Activated naive CD4-positive, alpha-beta T cell treated with anti-CD3 and anti-CD28 coated beads for 36 hours (primary cell): Measurements from ENCODE around the gene TOB2. TPM values are rescaled to one million over a fixed set of nuclear protein-coding genes. Genes with fewer than 3 reads are reported as not detected.

ENCODE experiments used
- CTCF ChIA-PET: fragments of 350-600 bp; sonication (Branson Sonifier 250); formaldehyde crosslinking; loops from one replicate; lab custom pipeline; 2021; ENCODE audit warnings: antibody characterized with exemption; lab: Charles Lee
- DNase-seq: peaks from one replicate; pipeline ENCODE4 v3.0.0-alpha.2; 2020
- H3K27ac Mint-ChIP-seq: one replicate; pipeline ENCODE4 v1.8.0; 2021; ENCODE audit warnings: mild to moderate bottlenecking, mixed read lengths
- H3K27me3 Mint-ChIP-seq: one replicate; pipeline ENCODE4 v1.8.0; 2021; ENCODE audit warnings: low read depth, mixed read lengths
- H3K36me3 Mint-ChIP-seq: one replicate; pipeline ENCODE4 v1.8.0; 2021; ENCODE audit warnings: low read depth, mixed read lengths
- H3K4me1 Mint-ChIP-seq: one replicate; pipeline ENCODE4 v1.8.0; 2021; ENCODE audit warnings: low read depth, mixed read lengths
- H3K4me3 Mint-ChIP-seq: one replicate; pipeline ENCODE4 v1.8.0; 2021; ENCODE audit warnings: mild to moderate bottlenecking, moderate library complexity, mixed read lengths
- H3K9me3 Mint-ChIP-seq: one replicate; pipeline ENCODE4 v1.8.0; 2021; ENCODE audit warnings: mixed read lengths
- intact Hi-C: fragments of 100-400 bp; cut with micrococcal nuclease; formaldehyde crosslinking; loops from one replicate; pipeline ENCODE4 v1.15.1; 2023
- total RNA-seq, 2 experiments: library from RNA; stranded (reverse); gene quantifications; one replicate each; pipeline ENCODE4 v1.2.3, GENCODE V29; 2021

TOB2 gene, protein sequence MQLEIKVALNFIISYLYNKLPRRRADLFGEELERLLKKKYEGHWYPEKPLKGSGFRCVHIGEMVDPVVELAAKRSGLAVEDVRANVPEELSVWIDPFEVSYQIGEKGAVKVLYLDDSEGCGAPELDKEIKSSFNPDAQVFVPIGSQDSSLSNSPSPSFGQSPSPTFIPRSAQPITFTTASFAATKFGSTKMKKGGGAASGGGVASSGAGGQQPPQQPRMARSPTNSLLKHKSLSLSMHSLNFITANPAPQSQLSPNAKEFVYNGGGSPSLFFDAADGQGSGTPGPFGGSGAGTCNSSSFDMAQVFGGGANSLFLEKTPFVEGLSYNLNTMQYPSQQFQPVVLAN
- total RNA-seq: 10 to 100 TPM; 16.4 to 16.8 TPM

DNA sequence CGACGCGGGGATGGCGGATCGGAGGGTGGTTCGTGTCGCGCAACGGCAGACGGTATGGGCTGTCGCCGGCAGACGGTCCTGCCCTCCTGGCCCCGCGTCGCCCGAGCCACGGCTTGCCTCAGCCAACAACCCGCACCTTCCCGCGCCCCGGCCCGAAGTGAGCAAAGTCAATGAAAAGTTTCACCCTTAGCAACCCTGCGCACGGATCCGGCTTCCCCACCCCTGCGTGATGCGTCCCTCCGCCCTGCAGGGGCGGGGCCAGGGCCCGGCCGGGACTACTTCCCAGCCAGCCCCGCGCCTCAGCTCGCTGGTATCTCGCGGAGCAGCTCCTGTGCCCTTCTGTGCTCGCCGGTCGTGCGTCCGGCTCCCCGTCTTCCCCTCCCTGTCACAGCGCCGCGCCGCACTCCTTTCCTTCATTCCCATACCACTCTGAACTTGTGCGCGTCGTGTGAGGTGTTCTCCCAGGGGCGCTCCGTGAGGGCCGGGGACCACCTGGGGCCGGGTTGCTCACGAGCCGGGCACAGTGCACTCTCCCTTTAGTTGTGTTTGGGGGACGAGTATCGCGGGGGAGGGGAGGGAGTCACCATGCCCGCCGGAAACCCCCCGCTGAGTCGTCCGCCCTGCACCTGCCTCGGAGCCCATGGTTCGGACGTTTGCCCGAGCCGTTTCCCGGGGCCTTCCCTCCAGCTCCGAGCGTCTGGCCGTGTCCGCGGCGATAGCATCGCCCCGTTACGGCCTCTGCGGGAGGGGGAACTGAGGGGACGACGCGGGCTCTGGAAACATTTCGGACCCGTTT is at the start of gene TOB2:
Gene TOB2, minus strand, starts transcription at position 163 of the 796 bp plus-strand sequence. CDS start 9,456 bp downstream, outside the sequence.
- H3K27ac Mint-ChIP-seq: peak within 1 kb of the TSS; percentile 97
- intact Hi-C loops: loop anchor here (1.0 to 10.0 kb wide), 8 partner anchors 95 to 645 kb away; partner anchors contain the start of genes CENPM, NDUFA6, POLR3H and RANGAP1
- H3K9me3 Mint-ChIP-seq: no peaks in the 10 kb centered on the region
- H3K4me3 Mint-ChIP-seq: peak within 1 kb of the TSS; percentile 87
- peaks cover 18% of the 10 kb centered on the region for H3K4me1 Mint-ChIP-seq
- peak; percentile 94 for DNase-seq
- H3K27me3 Mint-ChIP-seq: no peaks in the 10 kb centered on the region
- H3K36me3 Mint-ChIP-seq: no peaks in the 10 kb centered on the region
- CTCF ChIA-PET: interaction anchor here (0.6 to 1.9 kb wide), 4 partner anchors 16 to 43 kb away, joined by 3 to 5 read pairs (median 3); partner anchors contain the start of genes ACO2 and PHF5A

GRCh38 chr22:41491374-41492100 is 44.9 kb upstream of the TOB2 start:
- DNase-seq: no peak
- Mint-ChIP-seq H3K9me3 (no peaks in the 10 kb centered on the region), H3K4me1 (peaks cover 17% of the 10 kb centered on the region), H3K4me3 (no peak overlapping the region), H3K27ac (no peak overlapping the region), H3K27me3 (no peaks in the 10 kb centered on the region), H3K36me3 (no peaks in the 10 kb centered on the region)
- CTCF ChIA-PET: interaction anchor here (0.8 to 1.6 kb wide), 3 partner anchors 9 to 88 kb away, joined by 4 to 6 read pairs (median 5); no protein-coding TSS in a partner anchor
- intact Hi-C loops: no loop called here

DNA sequence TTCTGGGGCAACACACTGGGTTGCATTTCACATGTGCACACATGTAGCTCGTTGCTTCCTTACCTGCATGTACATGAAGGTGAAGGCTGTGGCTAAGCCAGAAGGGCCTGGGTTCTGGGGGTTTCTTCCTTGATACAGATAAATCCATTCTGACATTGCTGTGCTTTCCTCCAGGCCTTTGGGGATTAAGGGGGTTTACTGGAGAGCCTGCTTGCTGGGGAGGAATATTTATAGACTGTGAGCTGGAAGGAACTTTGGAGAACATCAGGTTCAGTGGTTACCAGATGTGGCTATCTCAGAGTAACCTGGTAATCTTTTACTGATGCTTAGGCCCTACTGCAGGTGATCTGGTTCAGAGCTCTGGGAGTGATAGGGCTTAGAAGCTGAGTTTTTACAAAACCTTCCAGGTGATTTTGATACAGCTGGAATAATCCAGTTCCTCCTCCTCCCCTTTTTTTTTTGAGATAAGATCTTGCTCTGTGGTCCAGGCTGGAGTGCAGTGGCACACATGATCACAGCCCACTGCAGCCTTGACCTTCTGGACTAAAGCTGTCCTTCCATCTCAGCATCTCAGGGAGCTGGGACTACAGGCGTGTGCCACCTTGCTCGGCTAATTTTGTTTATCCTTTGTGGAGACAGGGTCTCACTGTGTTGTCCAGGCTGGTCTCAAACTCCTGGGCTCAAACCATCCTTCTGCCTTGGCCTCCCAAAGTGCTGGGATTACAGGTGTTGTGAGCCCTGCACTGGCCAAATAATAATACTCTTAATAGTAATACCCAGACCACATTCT is 42.2 kb upstream of the TOB2 start:
- Mint-ChIP-seq H3K4me1 (peaks cover 25% of the 10 kb centered on the region), H3K27ac (no peak overlapping the region), H3K4me3 (no peak overlapping the region), H3K36me3 (peaks cover 3% of the 10 kb centered on the region), H3K27me3 (no peaks in the 10 kb centered on the region), H3K9me3 (no peaks in the 10 kb centered on the region)
- CTCF ChIA-PET: interaction anchor here (0.7 to 2.0 kb wide), 2 partner anchors 29 to 38 kb away, joined by 3 to 5 read pairs; no protein-coding TSS in a partner anchor
- DNase-seq: no peak
- intact Hi-C loops: no loop called here

- Mint-ChIP-seq H3K27me3 (no peaks in the 10 kb centered on the region), H3K27ac (no peak overlapping the region), H3K4me3 (no peak overlapping the region), H3K36me3 (peaks cover 3% of the 10 kb centered on the region), H3K9me3 (no peaks in the 10 kb centered on the region), H3K4me1 (peaks cover 25% of the 10 kb centered on the region)
- CTCF ChIA-PET: interaction anchor here (2.0 kb wide), 1 partner anchor 29 kb away, joined by 5 read pairs; no protein-coding TSS in a partner anchor
- intact Hi-C loops: no loop called here
- no peak for DNase-seq
These were observed 41.5 kb upstream of the TOB2 start for GRCh38 chr22:41488076-41488475.

GRCh38 chr22:41487037-41487935 is 40.7 kb upstream of the TOB2 start:
- CTCF ChIA-PET: interaction anchor here (1.5 kb wide), 1 partner anchor 45 kb away, joined by 3 read pairs; no protein-coding TSS in a partner anchor
- Mint-ChIP-seq H3K36me3 (peaks cover 3% of the 10 kb centered on the region), H3K27ac (no peak overlapping the region)

GRCh38 chr22:41485033-41485432 is 38.4 kb upstream of the TOB2 start:
- no peaks in the 10 kb centered on the region for H3K9me3 Mint-ChIP-seq
- H3K4me1 Mint-ChIP-seq: peaks cover 35% of the 10 kb centered on the region

More at GRCh38 chr22:41487037-41487935, 40.7 kb upstream of the TOB2 start:
- DNase-seq: no peak
- H3K4me3 Mint-ChIP-seq: no peak overlapping the region
- H3K4me1 Mint-ChIP-seq: peaks cover 31% of the 10 kb centered on the region
- no peaks in the 10 kb centered on the region for H3K9me3 Mint-ChIP-seq
- H3K27me3 Mint-ChIP-seq: no peaks in the 10 kb centered on the region
- intact Hi-C loops: no loop called here

GRCh38 chr22:41482319-41482935 is 35.8 kb upstream of the TOB2 start:
- CTCF ChIA-PET: interaction anchor here (1.0 to 1.3 kb wide), 2 partner anchors 35 to 79 kb away, joined by 3 read pairs; no protein-coding TSS in a partner anchor
- peaks cover 4% of the 10 kb centered on the region for H3K36me3 Mint-ChIP-seq
- H3K4me1 Mint-ChIP-seq: peaks cover 34% of the 10 kb centered on the region
- no peaks in the 10 kb centered on the region for H3K9me3 Mint-ChIP-seq
- H3K27ac Mint-ChIP-seq: no peak overlapping the region
- intact Hi-C loops: no loop called here
- DNase-seq: no peak
- no peak overlapping the region for H3K4me3 Mint-ChIP-seq
- H3K27me3 Mint-ChIP-seq: no peaks in the 10 kb centered on the region

More at GRCh38 chr22:41485033-41485432, 38.4 kb upstream of the TOB2 start:
- CTCF ChIA-PET: interaction anchor here (0.5 to 0.7 kb wide), 3 partner anchors 23 to 695 kb away, joined by 3 to 5 read pairs (median 4); no protein-coding TSS in a partner anchor
- no peak for DNase-seq
- intact Hi-C loops: no loop called here
- peaks cover 4% of the 10 kb centered on the region for H3K36me3 Mint-ChIP-seq
- no peaks in the 10 kb centered on the region for H3K27me3 Mint-ChIP-seq
- no peak overlapping the region for H3K27ac Mint-ChIP-seq
- H3K4me3 Mint-ChIP-seq: no peak overlapping the region

DNA sequence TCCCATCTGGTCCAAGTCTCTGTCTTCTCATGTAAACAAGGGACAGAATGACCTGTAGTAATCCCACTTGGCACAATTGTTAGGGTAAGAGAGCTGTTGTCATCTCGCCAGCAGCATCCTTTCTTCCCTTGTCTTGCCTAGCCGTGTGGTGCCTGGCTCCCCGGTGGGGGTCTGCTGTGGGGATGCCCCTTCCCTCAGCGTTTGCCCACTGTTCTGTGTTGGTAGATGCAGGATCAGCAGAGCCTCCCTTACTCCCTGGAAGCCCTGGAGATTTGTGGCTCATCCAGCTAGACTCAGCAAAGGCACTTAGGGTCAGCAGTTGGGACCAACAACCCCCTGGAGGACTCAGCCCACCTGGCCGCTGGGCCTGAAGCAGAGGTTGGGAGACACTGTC is 35.3 kb upstream of the TOB2 start:
- Mint-ChIP-seq H3K27ac (no peak overlapping the region), H3K9me3 (no peaks in the 10 kb centered on the region), H3K4me3 (no peak overlapping the region), H3K27me3 (no peaks in the 10 kb centered on the region), H3K4me1 (peaks cover 31% of the 10 kb centered on the region), H3K36me3 (peaks cover 4% of the 10 kb centered on the region)
- CTCF ChIA-PET: interaction anchor here (1.0 to 1.3 kb wide), 2 partner anchors 35 to 78 kb away, joined by 3 read pairs; no protein-coding TSS in a partner anchor
- intact Hi-C loops: no loop called here
- DNase-seq: no peak

GRCh38 chr22:41481131-41481830 is 34.7 kb upstream of the TOB2 start:
- intact Hi-C loops: no loop called here
- CTCF ChIA-PET: interaction anchor here (1.0 to 1.3 kb wide), 2 partner anchors 36 to 77 kb away, joined by 3 read pairs; no protein-coding TSS in a partner anchor
- Mint-ChIP-seq H3K27ac (no peak overlapping the region), H3K27me3 (no peaks in the 10 kb centered on the region), H3K36me3 (peaks cover 4% of the 10 kb centered on the region), H3K9me3 (no peaks in the 10 kb centered on the region), H3K4me3 (no peak overlapping the region), H3K4me1 (peaks cover 28% of the 10 kb centered on the region)
- DNase-seq: no peak

DNA sequence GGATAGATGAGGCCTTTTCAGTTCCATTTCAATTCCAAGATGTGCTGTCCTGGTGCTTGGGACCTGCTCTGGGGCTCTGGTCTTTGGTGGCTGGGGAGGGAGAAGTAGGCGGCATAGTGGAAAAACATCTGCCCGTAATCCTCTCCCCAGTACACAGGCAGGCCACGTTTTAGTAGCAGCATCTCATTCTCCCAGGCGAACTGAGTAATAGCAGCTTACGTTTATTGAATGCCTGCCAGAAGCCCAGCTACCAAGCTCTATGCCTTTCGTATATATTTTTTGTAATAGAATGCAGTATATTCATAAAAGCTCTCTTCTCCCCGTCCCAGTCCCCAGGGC is 33.8 kb upstream of the TOB2 start:
- DNase-seq: no peak
- no peaks in the 10 kb centered on the region for H3K9me3 Mint-ChIP-seq
- no peaks in the 10 kb centered on the region for H3K27me3 Mint-ChIP-seq
- H3K36me3 Mint-ChIP-seq: peaks cover 4% of the 10 kb centered on the region
- CTCF ChIA-PET: no interaction called here
- intact Hi-C loops: no loop called here
- no peak overlapping the region for H3K27ac Mint-ChIP-seq
- H3K4me3 Mint-ChIP-seq: no peak overlapping the region
- H3K4me1 Mint-ChIP-seq: peaks cover 24% of the 10 kb centered on the region
